NT2/D1 (cell line): ENCODE measurements around the gene ANXA3.

Experiments used
- DNase-seq: peaks from one replicate; pipeline ENCODE4 v3.0.0-alpha.2; 2011; ENCODE audit warnings: low read depth, low spot score
- H3K27me3 ChIP-seq: 2 replicates; pipeline ENCODE4 v1.6.0; 2011; ENCODE audit warnings: mild to moderate bottlenecking; ENCODE audit not compliant: insufficient read length, insufficient read depth
- H3K36me3 ChIP-seq: 2 replicates; pipeline ENCODE4 v1.6.1; 2011; ENCODE audit warnings: mild to moderate bottlenecking, low read length, mixed read lengths; ENCODE audit not compliant: insufficient read depth, insufficient read length
- H3K4me1 ChIP-seq: 2 replicates; pipeline ENCODE4 v1.5.1; 2011; ENCODE audit not compliant: insufficient read depth, insufficient read length
- H3K4me3 ChIP-seq: 2 replicates; pipeline ENCODE4 v1.5.1; 2011; ENCODE audit warnings: low read depth; ENCODE audit not compliant: insufficient read length
- H3K9ac ChIP-seq: 2 replicates; pipeline ENCODE4 v1.6.0; 2011; ENCODE audit warnings: low read depth; ENCODE audit not compliant: insufficient read length
- H3K9me3 ChIP-seq: 2 replicates; pipeline ENCODE4 v1.5.1; 2011; ENCODE audit warnings: mild to moderate bottlenecking, low read length; ENCODE audit not compliant: insufficient read depth
- SUZ12 ChIP-seq: IDR thresholded peaks from 2 replicates; pipeline ENCODE4 v1.6.1; 2011; ENCODE audit not compliant: insufficient read length, insufficient read depth; ENCODE audit errors: extremely low read depth
- YY1 ChIP-seq: IDR thresholded peaks from 2 replicates; pipeline ENCODE4 v1.6.1; 2011; ENCODE audit not compliant: insufficient read length, insufficient read depth
- ZNF274 ChIP-seq: IDR thresholded peaks from 2 replicates; pipeline ENCODE4 v1.6.1; 2011; ENCODE audit warnings: mild to moderate bottlenecking, low read depth, low read length

The ANXA3 gene

DNA sequence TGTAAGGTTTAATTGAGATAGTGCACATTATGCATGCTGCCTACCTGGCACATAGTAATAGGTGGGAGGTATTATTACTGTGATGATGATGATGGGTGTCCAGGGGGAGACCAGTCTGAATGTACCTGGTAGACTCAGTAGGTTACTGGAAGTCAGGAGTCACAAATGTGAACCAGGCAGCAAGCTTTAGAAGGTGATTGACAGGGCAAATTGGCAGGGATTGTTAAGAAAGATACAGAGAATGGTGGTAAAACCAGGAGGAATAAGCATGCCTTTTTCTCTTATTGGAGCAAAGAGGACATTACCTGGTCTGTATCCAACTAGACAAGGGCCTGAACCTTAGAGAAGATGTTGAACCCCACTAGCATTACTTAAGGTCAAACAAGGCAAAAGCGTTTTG lies 108.1 kb downstream of the ANXA3 start:
- no peak overlapping the region for H3K4me3 ChIP-seq
- H3K9ac ChIP-seq: no peak overlapping the region
- no peaks in the 10 kb centered on the region for H3K9me3 ChIP-seq
- TF ChIP-seq YY1: no peak
- no peak for TF ChIP-seq SUZ12
- TF ChIP-seq ZNF274: no peak
- H3K27me3 ChIP-seq: no peaks in the 10 kb centered on the region
- no peak for DNase-seq
- no peaks in the 10 kb centered on the region for H3K36me3 ChIP-seq
- no peaks in the 10 kb centered on the region for H3K4me1 ChIP-seq
